ENCODE measurements around the gene MVD.

MVD gene

GRCh38 chr16:88653596-88654362 lies 9.1 kb downstream of the MVD start:
- DNase-seq: no peak

- DNase-seq: no peak
These were observed 9.8 kb downstream of the MVD start for GRCh38 chr16:88653101-88653500.

GRCh38 chr16:88652762-88653063 lies 10.2 kb downstream of the MVD start:
- DNase-seq: no peak

GRCh38 chr16:88651989-88652761 lies 10.7 kb downstream of the MVD start:
- no peak for DNase-seq

DNA sequence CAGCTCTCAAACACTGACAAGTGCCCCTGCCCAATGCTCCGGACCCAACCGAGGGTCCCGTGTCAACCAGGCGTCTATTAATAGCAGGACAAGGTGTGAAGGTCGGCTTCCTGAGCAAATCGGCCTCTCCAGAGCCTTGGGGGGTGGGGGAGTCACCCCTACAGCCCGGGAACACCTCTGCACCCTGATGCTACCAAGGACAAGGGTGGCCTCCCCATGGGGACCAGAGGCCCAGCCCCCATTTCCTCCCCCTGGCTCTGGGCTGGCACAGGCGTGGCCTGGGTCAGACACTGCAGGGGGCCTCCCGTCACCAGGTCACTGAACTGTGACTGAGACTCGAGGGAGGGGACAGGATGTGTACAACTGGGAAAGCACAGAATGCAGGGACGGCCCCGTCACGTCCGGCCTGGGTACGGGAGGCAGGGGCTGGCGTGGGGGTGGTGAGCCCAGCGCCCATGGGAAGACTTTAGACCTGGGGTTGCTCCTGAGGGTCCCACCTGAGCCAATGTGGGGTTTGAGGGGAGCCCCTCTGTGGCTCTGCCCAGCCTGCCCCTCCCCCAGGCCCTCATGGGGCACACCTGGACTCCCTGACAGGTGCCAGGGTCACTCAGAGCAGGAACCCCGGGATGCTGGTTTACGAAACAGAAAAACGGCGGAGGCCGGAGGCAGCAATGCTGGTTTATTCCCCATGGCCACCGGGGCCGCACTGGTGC lies 11.5 kb downstream of the MVD start:
- peak; percentile 72 for DNase-seq

DNA sequence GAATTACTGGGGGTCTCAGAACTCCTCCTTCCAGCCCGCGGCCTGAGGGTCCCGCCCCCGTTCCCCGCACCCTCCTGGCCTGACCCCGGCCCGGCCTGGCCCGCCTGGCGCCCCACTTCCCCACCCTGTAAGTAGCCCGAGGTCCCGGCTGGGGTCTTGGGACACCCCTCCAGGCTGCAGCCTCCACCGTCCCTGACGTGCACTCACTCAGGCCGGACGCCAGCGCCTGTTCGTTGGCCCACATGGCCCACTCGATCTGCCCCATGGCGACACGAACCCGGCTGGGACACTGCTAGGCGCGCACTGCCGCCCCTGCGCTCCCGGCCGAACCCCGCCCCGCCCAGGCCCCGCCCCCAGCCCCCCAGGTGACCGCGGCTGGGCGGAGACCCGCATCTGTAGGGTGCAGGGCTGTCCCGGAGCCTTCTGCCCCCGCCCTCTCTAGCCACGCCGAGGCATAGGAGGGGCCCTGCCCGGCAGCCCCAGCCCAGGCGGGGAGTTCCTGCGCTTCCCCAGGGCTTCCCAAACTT lies 12.1 kb downstream of the MVD start, which contains the start of gene CYBA:
TSS of gene CYBA (minus strand) at position 305 of the 527 bp plus-strand sequence. CDS start at position 265, 40 bp downstream.
- peak; percentile 60 for DNase-seq

- DNase-seq: peak; percentile 41
These were observed 12.8 kb downstream of the MVD start for GRCh38 chr16:88649924-88650748.

DNA sequence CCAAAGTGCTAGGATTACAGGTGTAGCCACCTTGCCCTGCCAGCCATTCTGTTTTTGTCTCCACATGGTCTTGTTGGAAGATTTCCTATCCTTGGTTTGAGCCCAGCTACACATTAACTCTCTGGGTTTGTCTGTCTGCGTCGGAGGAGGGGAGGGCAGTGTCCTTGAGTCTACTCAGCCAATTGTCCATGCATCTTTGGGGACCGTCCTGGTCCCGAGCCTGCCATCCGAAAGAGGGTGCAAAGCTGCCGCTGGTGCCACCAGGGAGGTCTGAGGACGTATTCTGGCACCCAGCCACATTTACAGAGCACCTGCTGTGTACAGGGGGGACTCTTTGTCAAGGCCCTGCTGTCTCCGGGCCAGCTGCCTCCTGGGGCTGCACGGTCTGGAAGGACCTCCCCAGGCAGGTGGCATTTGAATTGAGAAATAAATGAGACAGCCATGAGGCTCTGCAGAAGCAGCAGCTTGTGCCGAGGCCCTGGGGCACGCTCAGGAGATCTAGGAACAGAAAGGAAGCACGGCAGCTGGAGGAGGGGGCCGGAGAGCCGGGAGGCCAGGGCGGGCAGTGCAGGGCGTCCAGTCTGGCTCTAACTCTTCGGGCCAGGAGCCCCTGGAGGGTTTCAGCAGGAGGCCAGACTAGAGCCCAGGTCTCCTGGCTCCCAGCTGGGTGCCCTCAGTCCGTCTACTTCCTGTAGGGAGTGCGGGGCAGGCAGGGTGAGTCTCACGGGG lies 13.5 kb downstream of the MVD start:
- peak; percentile 80 for DNase-seq

DNA sequence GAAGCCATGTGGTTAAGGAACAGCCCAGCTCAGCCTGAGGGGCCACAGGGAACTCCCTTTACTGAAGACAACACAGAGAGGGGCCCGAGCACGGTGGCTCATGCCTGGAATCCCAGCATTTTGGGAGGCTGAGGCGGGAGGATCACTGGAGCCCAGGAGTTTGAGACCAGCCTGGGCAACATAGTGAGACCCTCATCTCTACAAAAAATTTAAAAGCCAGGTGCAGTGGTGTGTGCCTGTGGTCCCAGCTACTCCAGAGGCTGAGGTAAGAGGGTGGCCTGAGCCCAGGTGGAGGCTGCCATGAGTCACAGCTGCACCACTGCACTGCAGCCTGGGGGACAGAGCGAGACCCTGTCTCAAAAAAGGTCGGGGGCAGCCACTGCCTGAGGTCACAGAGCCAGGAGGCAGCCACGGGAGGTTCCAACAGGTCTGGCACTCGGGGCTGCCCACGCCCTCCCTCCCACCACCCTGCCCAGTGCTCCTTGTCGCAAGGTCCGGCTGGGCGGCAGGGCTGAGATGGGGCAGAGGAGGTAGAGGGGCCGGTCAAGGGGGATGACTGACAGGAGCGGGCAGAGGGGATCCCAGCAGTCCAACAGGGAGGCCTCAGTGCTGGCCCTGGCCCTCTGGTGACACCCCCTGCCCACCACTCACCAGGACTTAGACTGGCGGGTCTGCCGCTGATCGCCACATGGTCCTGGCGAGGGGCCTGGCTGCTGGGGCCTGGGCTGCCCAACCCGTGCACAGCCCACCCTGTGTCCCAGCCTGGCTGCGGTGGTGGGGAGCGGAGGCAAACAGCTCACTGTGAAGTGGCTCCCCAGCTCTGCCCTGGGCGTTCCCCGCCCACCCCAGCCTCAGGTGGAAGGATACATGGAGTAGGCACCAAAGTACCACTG lies 15.5 kb downstream of the MVD start:
- no peak for DNase-seq

GRCh38 chr16:88646345-88647034 lies 16.4 kb downstream of the MVD start:
- no peak for DNase-seq

- no peak for DNase-seq
These were observed 16.9 kb downstream of the MVD start for GRCh38 chr16:88645941-88646340.

- DNase-seq: no peak
These were observed 17.4 kb downstream of the MVD start for GRCh38 chr16:88645455-88645854.

DNA sequence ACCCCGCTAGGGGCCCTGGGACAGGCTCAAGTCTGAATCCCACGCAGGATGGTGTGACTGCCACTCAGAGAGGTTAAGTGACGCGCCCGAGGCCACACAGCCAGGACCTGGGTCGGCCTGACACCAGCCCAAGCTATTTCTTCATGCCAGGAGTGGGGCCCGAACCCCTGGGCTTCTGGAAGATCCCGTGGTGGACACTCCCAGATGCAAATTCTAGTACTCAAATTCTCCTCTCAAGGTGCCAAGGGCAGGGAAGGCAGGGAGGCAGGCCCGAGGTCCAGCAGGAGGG lies 19.3 kb downstream of the MVD start:
- no peak for DNase-seq

DNA sequence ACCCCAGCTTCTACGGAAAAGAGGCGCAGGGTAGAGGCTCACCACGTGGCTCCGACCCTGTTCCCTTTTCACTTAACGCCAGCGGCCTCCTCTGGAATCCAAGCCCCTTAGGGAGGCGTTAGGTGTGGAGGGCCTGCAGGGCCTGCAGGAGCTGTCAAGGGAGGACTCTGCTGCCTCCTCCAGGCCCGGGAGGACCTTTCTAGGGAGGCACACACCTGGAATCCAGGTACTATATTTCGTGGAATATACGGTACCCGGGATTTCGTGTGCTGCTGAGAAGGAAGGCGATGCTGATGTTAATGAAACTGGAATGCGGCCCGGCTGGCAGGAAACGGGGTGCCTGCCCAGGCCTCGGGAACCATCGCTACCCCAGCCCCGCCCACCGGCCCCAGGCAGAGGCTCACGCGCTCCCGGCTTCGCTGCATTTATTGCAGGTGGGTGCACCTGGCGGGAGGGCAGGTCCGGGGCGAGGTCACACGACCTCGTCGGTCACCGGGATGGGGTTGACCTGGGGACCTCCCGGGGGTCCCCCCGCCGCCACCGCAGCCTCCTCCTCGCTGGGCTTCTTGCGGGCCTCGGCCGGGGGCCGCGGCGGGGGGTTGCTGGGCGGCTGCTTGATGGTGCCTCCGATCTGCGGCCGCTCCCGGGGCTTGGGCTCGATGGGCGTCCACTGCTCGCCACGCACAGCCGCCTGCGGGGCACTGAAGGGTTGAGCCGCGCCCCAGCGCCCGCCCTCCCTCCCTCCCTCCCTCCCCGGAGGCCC lies 19.8 kb downstream of the MVD start:
- DNase-seq: no peak

- DNase-seq: no peak
These were observed 22.2 kb downstream of the MVD start for GRCh38 chr16:88640498-88641247.

- no peak for DNase-seq
These were observed 22.8 kb downstream of the MVD start for GRCh38 chr16:88640039-88640495.

- DNase-seq: no peak
These were observed 23.5 kb downstream of the MVD start for GRCh38 chr16:88639231-88640038.
